Osteoblast (primary cell): ENCODE results near the gene SLC6A16. TPM values are rescaled to one million over a fixed set of nuclear protein-coding genes. Genes with fewer than 3 reads are reported as not detected.

Source experiments
- DNase-seq: peaks from one replicate; pipeline ENCODE4 v3.0.0; 2011; ENCODE audit warnings: low spot score, mixed read lengths; ENCODE audit not compliant: insufficient read length; ENCODE audit errors: missing footprints
- H2AFZ ChIP-seq: 2 replicates; pipeline ENCODE4 v1.6.0; 2011; ENCODE audit warnings: mild to moderate bottlenecking, low read length
- H3K27ac ChIP-seq: 2 replicates; pipeline ENCODE4 v1.5.1; 2011; ENCODE audit warnings: mild to moderate bottlenecking, low read depth, low read length, moderate library complexity
- H3K27me3 ChIP-seq: 2 replicates; pipeline ENCODE4 v1.6.0; 2012; ENCODE audit warnings: mild to moderate bottlenecking, control low read depth, inconsistent platforms, low read length, moderate library complexity; ENCODE audit not compliant: insufficient read depth
- H3K36me3 ChIP-seq: 2 replicates; pipeline ENCODE4 v1.5.1; 2011; ENCODE audit warnings: mild to moderate bottlenecking, low read length, control low read depth, moderate library complexity; ENCODE audit not compliant: insufficient read depth
- H3K4me1 ChIP-seq: 2 replicates; pipeline ENCODE4 v1.5.1; 2011; ENCODE audit warnings: mild to moderate bottlenecking, low read length, control low read depth, moderate library complexity; ENCODE audit not compliant: insufficient read depth
- H3K4me2 ChIP-seq: 2 replicates; pipeline ENCODE4 v1.6.0; 2011; ENCODE audit warnings: mild to moderate bottlenecking, low read length; ENCODE audit not compliant: insufficient read depth
- H3K4me3 ChIP-seq: fragments of 200-600 bp; sonication (generic); 3 replicates; pipeline ENCODE4 v1.5.1; 2012; ENCODE audit warnings: mild to moderate bottlenecking, low read length, inconsistent platforms; ENCODE audit not compliant: insufficient read depth
- H3K79me2 ChIP-seq: 2 replicates; pipeline ENCODE4 v1.6.0; 2012; ENCODE audit warnings: mild to moderate bottlenecking, low read length, control low read depth, inconsistent platforms; ENCODE audit not compliant: insufficient read depth
- H3K9me3 ChIP-seq: 2 replicates; pipeline ENCODE4 v1.5.1; 2011; ENCODE audit warnings: low read depth, low read length, control low read depth
- H4K20me1 ChIP-seq: 2 replicates; pipeline ENCODE4 v1.6.0; 2012; ENCODE audit warnings: mild to moderate bottlenecking, low read length, control low read depth; ENCODE audit not compliant: insufficient read depth
- total RNA-seq: library from RNA; depleted of rRNA; stranded (reverse); fragments of >200 nt; gene quantifications from 2 replicates; pipeline ENCODE4 v1.2.3, GENCODE V29; 2012
- TF ChIP-seq, protein P1 (sequence below): IDR thresholded peaks from 2 replicates; pipeline ENCODE4 v1.5.1; 2011; ENCODE audit warnings: mild to moderate bottlenecking, low read depth, low read length, moderate library complexity; ENCODE audit errors: extremely low read depth

SLC6A16 gene
- total RNA-seq, 1 donor: 0.72 TPM

DNA sequence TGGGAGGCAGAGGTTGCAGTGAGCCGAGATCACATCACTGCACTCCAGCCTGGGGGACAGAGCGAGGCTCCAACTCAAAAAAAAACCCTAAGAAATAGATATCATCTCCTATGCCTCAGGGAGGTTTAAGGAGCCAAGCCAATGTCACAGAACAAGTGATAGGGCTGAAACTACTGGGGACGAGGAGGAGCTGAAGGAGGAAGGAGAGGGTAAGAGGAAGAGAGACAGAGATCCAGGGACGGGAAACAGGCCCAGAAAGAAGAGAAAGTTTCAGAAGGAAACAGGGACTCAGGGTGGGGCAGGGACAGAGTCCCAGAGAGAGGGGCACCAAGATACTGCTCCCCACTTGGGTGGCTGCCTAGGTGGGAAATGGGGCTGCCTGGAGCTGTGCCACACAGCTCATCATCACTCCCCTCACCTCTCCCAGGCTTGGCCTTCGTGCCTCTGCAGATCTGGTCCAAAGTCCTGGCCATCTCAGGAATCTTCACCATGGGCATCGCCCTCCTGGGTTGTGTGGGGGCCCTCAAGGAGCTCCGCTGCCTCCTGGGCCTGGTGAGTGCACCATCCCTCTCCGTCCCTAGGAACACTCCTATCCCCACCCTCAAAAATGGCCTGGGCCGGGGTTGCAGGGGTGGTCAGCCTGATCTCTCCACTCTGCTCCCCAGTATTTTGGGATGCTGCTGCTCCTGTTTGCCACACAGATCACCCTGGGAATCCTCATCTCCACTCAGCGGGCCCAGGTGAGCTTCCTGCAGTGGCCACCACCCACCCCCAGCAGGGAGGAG is 11.7 kb upstream of the SLC6A16 start:
- H3K4me1 ChIP-seq: peaks cover 8% of the 10 kb centered on the region
- no peak for DNase-seq
- peaks cover 5% of the 10 kb centered on the region for H3K36me3 ChIP-seq
- no peak overlapping the region for H3K4me3 ChIP-seq
- H4K20me1 ChIP-seq: no peaks in the 10 kb centered on the region
- no peak overlapping the region for H3K4me2 ChIP-seq
- TF ChIP-seq, protein P1, sequence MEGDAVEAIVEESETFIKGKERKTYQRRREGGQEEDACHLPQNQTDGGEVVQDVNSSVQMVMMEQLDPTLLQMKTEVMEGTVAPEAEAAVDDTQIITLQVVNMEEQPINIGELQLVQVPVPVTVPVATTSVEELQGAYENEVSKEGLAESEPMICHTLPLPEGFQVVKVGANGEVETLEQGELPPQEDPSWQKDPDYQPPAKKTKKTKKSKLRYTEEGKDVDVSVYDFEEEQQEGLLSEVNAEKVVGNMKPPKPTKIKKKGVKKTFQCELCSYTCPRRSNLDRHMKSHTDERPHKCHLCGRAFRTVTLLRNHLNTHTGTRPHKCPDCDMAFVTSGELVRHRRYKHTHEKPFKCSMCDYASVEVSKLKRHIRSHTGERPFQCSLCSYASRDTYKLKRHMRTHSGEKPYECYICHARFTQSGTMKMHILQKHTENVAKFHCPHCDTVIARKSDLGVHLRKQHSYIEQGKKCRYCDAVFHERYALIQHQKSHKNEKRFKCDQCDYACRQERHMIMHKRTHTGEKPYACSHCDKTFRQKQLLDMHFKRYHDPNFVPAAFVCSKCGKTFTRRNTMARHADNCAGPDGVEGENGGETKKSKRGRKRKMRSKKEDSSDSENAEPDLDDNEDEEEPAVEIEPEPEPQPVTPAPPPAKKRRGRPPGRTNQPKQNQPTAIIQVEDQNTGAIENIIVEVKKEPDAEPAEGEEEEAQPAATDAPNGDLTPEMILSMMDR: no peak
- H3K9me3 ChIP-seq: no peaks in the 10 kb centered on the region
- no peak overlapping the region for H3K27ac ChIP-seq
- H2AFZ ChIP-seq: no peak overlapping the region
- H3K27me3 ChIP-seq: no peaks in the 10 kb centered on the region
- no peaks in the 10 kb centered on the region for H3K79me2 ChIP-seq

DNA sequence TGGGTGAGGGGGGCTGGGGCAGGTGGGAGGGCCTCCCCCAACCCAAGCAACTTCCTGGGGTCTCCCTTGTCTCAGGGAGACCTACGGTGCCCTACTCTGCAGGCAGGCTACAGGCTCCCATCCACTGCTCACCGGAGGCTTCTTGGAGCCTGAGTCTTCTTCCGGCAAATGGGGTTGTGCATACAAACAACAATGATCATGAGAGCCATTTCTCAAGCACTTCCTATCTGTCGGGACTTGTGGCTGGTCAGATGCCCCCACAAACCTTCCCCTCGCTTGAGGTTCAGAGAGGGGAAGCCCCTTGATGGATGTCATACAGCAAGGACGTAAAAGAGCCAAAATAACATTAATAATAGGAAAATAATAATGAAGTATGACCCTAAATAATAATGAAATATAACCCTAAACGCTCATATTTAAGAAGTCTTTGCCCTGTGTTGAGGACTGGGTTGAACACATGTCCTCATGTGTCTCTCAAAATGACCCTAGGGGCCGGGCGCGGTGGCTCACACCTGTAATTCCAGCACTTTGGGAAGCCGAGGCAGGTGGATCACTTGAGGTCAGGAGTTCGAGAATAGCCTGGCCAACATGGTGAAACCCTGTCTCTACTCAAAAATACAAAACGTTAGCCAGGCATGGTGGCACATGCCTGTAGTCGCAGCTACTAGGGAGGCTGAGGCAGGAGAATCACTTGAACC is 10.9 kb upstream of the SLC6A16 start:
- Histone ChIP-seq H3K79me2 (no peaks in the 10 kb centered on the region), H3K4me2 (no peak overlapping the region), H3K4me3 (no peak overlapping the region), H3K36me3 (no peaks in the 10 kb centered on the region), H2AFZ (no peak overlapping the region), H3K27me3 (no peaks in the 10 kb centered on the region), H3K4me1 (peaks cover 8% of the 10 kb centered on the region), H4K20me1 (no peaks in the 10 kb centered on the region), H3K9me3 (no peaks in the 10 kb centered on the region), H3K27ac (no peak overlapping the region)
- DNase-seq: no peak
- TF ChIP-seq, protein P1: no peak

DNA sequence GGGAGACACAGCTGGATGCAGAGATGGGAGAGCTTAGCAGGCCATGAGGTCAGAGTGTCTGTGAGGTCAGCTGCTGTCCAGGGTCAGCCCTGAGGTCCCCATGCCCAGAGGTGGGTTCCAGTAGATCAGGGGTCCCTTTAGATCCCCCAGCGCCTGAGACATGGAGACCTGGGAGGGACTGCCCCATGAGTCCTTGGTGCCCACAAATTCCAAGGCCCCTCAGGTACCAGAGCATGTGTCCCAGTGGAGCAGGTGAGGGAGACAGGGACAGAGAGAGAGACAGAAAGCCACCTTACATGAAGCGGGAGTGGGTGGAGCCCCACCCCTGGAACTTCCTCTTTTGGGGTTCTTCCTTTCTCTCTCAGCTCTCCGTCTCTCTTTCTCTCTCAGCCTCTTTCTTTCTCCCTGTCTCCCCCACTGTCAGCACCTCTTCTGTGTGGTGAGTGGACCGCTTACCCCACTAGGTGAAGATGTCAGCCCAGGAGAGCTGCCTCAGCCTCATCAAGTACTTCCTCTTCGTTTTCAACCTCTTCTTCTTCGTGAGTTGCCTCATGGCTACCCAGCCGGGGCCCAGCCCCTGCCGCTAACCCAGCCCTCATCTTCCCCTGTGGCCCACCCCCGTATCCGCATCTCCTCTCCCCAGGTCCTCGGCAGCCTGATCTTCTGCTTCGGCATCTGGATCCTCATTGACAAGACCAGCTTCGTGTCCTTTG is 10.2 kb upstream of the SLC6A16 start, which contains the start of gene CD37:
TSS of gene CD37 (plus strand) at position 336 of the 713 bp plus-strand sequence. CDS start at position 471, 135 bp downstream.
- no peak within 1 kb of the TSS for H3K4me2 ChIP-seq
- H3K4me1 ChIP-seq: peaks cover 8% of the 10 kb centered on the region
- no peak within 1 kb of the TSS for H2AFZ ChIP-seq
- TF ChIP-seq, protein P1: no peak
- no peaks in the 10 kb centered on the region for H3K36me3 ChIP-seq
- no peaks in the 10 kb centered on the region for H3K79me2 ChIP-seq
- no peaks in the 10 kb centered on the region for H3K9me3 ChIP-seq
- peak; percentile 30 for DNase-seq
- no peak within 1 kb of the TSS for H3K27ac ChIP-seq
- no peaks in the 10 kb centered on the region for H4K20me1 ChIP-seq
- no peak within 1 kb of the TSS for H3K4me3 ChIP-seq
- H3K27me3 ChIP-seq: no peaks in the 10 kb centered on the region
